K562 (cell line): Measurements from ENCODE around the gene UBE2I.

Experiments
- BRD9 ChIP-seq: fragments of 450-650 bp; IDR thresholded peaks from 2 replicates; pipeline ENCODE4 v1.6.1; 2018; ENCODE audit warnings: low read depth; ENCODE audit not compliant: partially characterized antibody
- POLR2AphosphoS5 ChIP-seq: IDR thresholded peaks from 2 replicates; pipeline ENCODE4 v1.6.1; 2011; ENCODE audit warnings: mild to moderate bottlenecking, low read depth, low read length, moderate library complexity; ENCODE audit not compliant: control insufficient read depth, insufficient read depth
- RHOXF2B ChIP-seq: fragments of 250-450 bp; sonication (Bioruptor Pico); conservative IDR thresholded peaks from 2 replicates; pipeline ENCODE4 v1.5.1; 2021
- ZNF12 ChIP-seq: sonication (generic); formaldehyde crosslinking; IDR thresholded peaks from 2 replicates; pipeline ENCODE4 v1.4.0; 2020; ENCODE audit warnings: mild to moderate bottlenecking, missing genetic modification reagents
- ZSCAN29 ChIP-seq: fragments of 450-650 bp; IDR thresholded peaks from 2 replicates; pipeline ENCODE4 v1.6.1; 2017
- TF ChIP-seq, protein P1 (sequence below), 3 experiments: IDR thresholded peaks in 2 of 3; conservative IDR thresholded peaks in 1 of 3; 2 replicates each; pipeline ENCODE4 v1.5.1; 2011 to 2012; ENCODE audit warnings: low read length in 3 of 3, mild to moderate bottlenecking in 3 of 3, control low read depth in 2 of 3, improper control_type of control experiment in 1 of 3, inconsistent platforms in 1 of 3, low read depth in 1 of 3, mixed read lengths in 1 of 3, moderate library complexity in 1 of 3; ENCODE audit not compliant: insufficient read depth in 2 of 3
- TF ChIP-seq, protein P2 (sequence below): fragments of 450-650 bp; formaldehyde crosslinking; IDR thresholded peaks from 2 replicates; pipeline ENCODE4 v1.4.0; 2022; ENCODE audit warnings: missing genetic modification characterization

DNA sequence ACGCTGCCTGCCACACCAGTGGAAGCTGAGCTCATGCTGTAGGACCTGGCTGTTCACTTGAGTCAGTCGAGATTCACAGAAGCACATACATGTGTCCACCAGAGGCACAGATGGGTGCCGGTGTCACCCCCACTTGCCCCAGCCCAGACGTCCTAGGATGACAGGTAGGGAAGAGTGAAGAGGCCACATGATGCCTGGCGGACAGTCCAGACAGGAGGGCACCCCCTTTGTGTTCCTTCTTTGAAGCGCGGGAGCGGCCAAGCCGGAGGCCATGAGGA lies 8.8 kb downstream of the UBE2I start:
- no peak for TF ChIP-seq BRD9
- TF ChIP-seq, protein P1, sequence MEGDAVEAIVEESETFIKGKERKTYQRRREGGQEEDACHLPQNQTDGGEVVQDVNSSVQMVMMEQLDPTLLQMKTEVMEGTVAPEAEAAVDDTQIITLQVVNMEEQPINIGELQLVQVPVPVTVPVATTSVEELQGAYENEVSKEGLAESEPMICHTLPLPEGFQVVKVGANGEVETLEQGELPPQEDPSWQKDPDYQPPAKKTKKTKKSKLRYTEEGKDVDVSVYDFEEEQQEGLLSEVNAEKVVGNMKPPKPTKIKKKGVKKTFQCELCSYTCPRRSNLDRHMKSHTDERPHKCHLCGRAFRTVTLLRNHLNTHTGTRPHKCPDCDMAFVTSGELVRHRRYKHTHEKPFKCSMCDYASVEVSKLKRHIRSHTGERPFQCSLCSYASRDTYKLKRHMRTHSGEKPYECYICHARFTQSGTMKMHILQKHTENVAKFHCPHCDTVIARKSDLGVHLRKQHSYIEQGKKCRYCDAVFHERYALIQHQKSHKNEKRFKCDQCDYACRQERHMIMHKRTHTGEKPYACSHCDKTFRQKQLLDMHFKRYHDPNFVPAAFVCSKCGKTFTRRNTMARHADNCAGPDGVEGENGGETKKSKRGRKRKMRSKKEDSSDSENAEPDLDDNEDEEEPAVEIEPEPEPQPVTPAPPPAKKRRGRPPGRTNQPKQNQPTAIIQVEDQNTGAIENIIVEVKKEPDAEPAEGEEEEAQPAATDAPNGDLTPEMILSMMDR (IDR thresholded peaks at IDR 0.05 in 2 of 3, conservative IDR thresholded peaks at IDR 0.05 in 1 of 3; ENCODE audit: insufficient read depth in 2 of 3, low read depth in 1 of 3, low read length in 3 of 3) = no peak
- TF ChIP-seq, protein P2, sequence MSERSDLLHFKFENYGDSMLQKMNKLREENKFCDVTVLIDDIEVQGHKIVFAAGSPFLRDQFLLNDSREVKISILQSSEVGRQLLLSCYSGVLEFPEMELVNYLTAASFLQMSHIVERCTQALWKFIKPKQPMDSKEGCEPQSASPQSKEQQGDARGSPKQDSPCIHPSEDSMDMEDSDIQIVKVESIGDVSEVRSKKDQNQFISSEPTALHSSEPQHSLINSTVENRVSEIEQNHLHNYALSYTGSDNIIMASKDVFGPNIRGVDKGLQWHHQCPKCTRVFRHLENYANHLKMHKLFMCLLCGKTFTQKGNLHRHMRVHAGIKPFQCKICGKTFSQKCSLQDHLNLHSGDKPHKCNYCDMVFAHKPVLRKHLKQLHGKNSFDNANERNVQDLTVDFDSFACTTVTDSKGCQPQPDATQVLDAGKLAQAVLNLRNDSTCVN (CRISPR knock-in tag) = no peak
- TF ChIP-seq RHOXF2B (CRISPR knock-in tag) = no peak
- TF ChIP-seq POLR2AphosphoS5 = no peak
- TF ChIP-seq ZNF12 (CRISPR knock-in tag) = no peak
- no peak for TF ChIP-seq ZSCAN29
